HepG2 (cell line): ENCODE data around the gene KLK14. TPM values are rescaled to one million over a fixed set of nuclear protein-coding genes. Genes with fewer than 3 reads are reported as not detected.

Source experiments
- ATAC-seq: fragments of 200-7000 bp; cut with Tn5 transposase; 3 replicates; pipeline ENCODE4 v1.9.1; 2020; ENCODE audit warnings: mild to moderate bottlenecking, moderate library complexity
- BruUV-seq: library from RNA; stranded (reverse); fragments of 400-500 nt; replicated peaks from 2 replicates; lab custom pipeline; 2021; lab: Mats Ljungman, UMichigan
- CTCF ChIA-PET: fragments of 300-600 bp; formaldehyde crosslinking; extraction: SDS; loops from one replicate; lab custom pipeline; 2021; ENCODE audit warnings: low total read pairs, inconsistent platforms, low intra/inter-chr PET ratio; lab: Yijun Ruan, JAX
- POLR2A ChIA-PET: fragments of 350-600 bp; sonication (Branson Sonifier 250); formaldehyde crosslinking; loops from one replicate; lab custom pipeline; 2020; ENCODE audit warnings: antibody characterized with exemption, inconsistent platforms; lab: Yijun Ruan, JAX
- DNase-seq: peaks from one replicate; pipeline ENCODE4 v3.0.0-alpha.2; 2015; ENCODE audit warnings: low spot score
- FAIRE-seq: peaks from 3 replicates; lab custom pipeline; 2011; peaks lifted over from hg19 to GRCh38; lab: Jason Lieb, UNC
- H2AFZ ChIP-seq: one replicate; pipeline ENCODE4 v1.6.1; 2011; ENCODE audit warnings: low read length, inconsistent platforms
- H3K27ac ChIP-seq: fragments of 300-600 bp; 3 replicates; pipeline ENCODE4 v1.8.0; 2011; ENCODE audit warnings: mixed run types, mild to moderate bottlenecking, mixed read lengths, low read length, inconsistent platforms; ENCODE audit not compliant: insufficient read depth; ENCODE audit errors: extremely low read length
- H3K27me3 ChIP-seq, 2 experiments: fragments of 200-600 bp in 1 of 2; 2 replicates in 1 of 2; 3 replicates in 1 of 2; pipeline versions ENCODE4 v1.6.0 to v1.8.0; 2011; ENCODE audit warnings: low read length in 2 of 2, mild to moderate bottlenecking in 2 of 2, moderate library complexity in 2 of 2, inconsistent platforms in 1 of 2; ENCODE audit not compliant: insufficient read depth in 2 of 2, control insufficient read depth in 1 of 2
- H3K36me3 ChIP-seq, 2 experiments: fragments of 200-600 bp in 1 of 2; replicated peaks in 1 of 2; 2 replicates in 1 of 2; 3 replicates in 1 of 2; pipeline versions ENCODE4 v1.5.1 to v1.8.0; 2011; ENCODE audit warnings: low read length in 2 of 2, inconsistent platforms in 1 of 2; ENCODE audit not compliant: insufficient read depth in 2 of 2, control insufficient read depth in 1 of 2
- H3K4me1 ChIP-seq: 2 replicates; pipeline ENCODE4 v1.5.1; 2012; ENCODE audit warnings: low read length, inconsistent platforms; ENCODE audit not compliant: insufficient read depth
- H3K4me2 ChIP-seq: 2 replicates; pipeline ENCODE4 v1.6.0; 2011; ENCODE audit warnings: low read depth, low read length, inconsistent platforms
- H3K4me3 ChIP-seq, 3 experiments: fragments of 200-600 bp in 1 of 3; sonication (generic), shearing (Covaris generic) in 1 of 3; replicated peaks in 1 of 3; 2 replicates each; pipeline ENCODE4 v1.5.1; 2011 to 2016; ENCODE audit warnings: low read length in 3 of 3, inconsistent platforms in 2 of 3, low read depth in 2 of 3, mild to moderate bottlenecking in 2 of 3, control low read depth in 1 of 3, mixed read lengths in 1 of 3; ENCODE audit not compliant: insufficient read depth in 1 of 3
- H3K79me2 ChIP-seq: one replicate; pipeline ENCODE4 v1.6.1; 2011; ENCODE audit warnings: low read length, inconsistent platforms; ENCODE audit not compliant: insufficient read depth
- H3K9ac ChIP-seq: 2 replicates; pipeline ENCODE4 v1.6.0; 2011; ENCODE audit warnings: mild to moderate bottlenecking, low read depth, low read length, inconsistent platforms; ENCODE audit not compliant: insufficient read depth
- H3K9me3 ChIP-seq: 2 replicates; pipeline ENCODE4 v1.5.1; 2012; ENCODE audit warnings: mild to moderate bottlenecking, low read length
- H4K20me1 ChIP-seq: 2 replicates; pipeline ENCODE4 v1.6.0; 2011; ENCODE audit warnings: inconsistent platforms, mild to moderate bottlenecking, low read length, moderate library complexity; ENCODE audit not compliant: insufficient read depth
- BCL6 ChIP-seq: IDR thresholded peaks from 2 replicates; pipeline ENCODE4 v1.6.1; 2016; ENCODE audit warnings: missing genetic modification reagents, missing compliant biosample characterization
- ELK4 ChIP-seq: sonication (generic); formaldehyde crosslinking; IDR thresholded peaks from 2 replicates; pipeline ENCODE4 v1.9.0; 2021; ENCODE audit warnings: missing genetic modification reagents, borderline replicate concordance
- FLYWCH1 ChIP-seq: sonication (generic); formaldehyde crosslinking; IDR thresholded peaks from 2 replicates; pipeline ENCODE4 v1.8.1; 2023; ENCODE audit warnings: mild to moderate bottlenecking, missing genetic modification reagents
- FOXA3 ChIP-seq: IDR thresholded peaks from 2 replicates; pipeline ENCODE4 v1.6.1; 2016; ENCODE audit warnings: missing genetic modification reagents, missing compliant biosample characterization
- HMGXB4 ChIP-seq, 2 experiments: sonication (generic) in 1 of 2; formaldehyde crosslinking in 1 of 2; IDR thresholded peaks; 2 replicates each; pipeline versions ENCODE4 v1.4.0 to v1.6.1; 2018 to 2020; ENCODE audit warnings: missing genetic modification reagents in 2 of 2, borderline replicate concordance in 1 of 2, low read depth in 1 of 2, mild to moderate bottlenecking in 1 of 2, missing biosample characterization in 1 of 2
- MXD4 ChIP-seq: IDR thresholded peaks from 2 replicates; pipeline ENCODE4 v1.6.1; 2016; ENCODE audit warnings: mild to moderate bottlenecking, missing biosample characterization, missing genetic modification reagents
- NR2F1 ChIP-seq, 2 experiments: fragments of 450-650 bp in 1 of 2; formaldehyde crosslinking in 1 of 2; IDR thresholded peaks; 2 replicates each; pipeline versions ENCODE4 v1.5.0 to v1.6.1; 2016 to 2020; ENCODE audit warnings: mild to moderate bottlenecking in 1 of 2, missing compliant biosample characterization in 1 of 2, missing genetic modification reagents in 1 of 2, moderate library complexity in 1 of 2
- RXRA ChIP-seq: sonication (generic); formaldehyde crosslinking; IDR thresholded peaks from 2 replicates; pipeline ENCODE4 v1.5.1; 2020; ENCODE audit warnings: missing genetic modification reagents
- SALL1 ChIP-seq: sonication (generic); formaldehyde crosslinking; IDR thresholded peaks from 2 replicates; pipeline ENCODE4 v1.8.0; 2022; ENCODE audit warnings: mild to moderate bottlenecking, missing genetic modification reagents
- TOPORS ChIP-seq: sonication (generic); formaldehyde crosslinking; IDR thresholded peaks from 2 replicates; pipeline ENCODE4 v1.8.0; 2023; ENCODE audit warnings: mild to moderate bottlenecking, missing genetic modification reagents
- UBTF ChIP-seq: sonication (generic); formaldehyde crosslinking; IDR thresholded peaks from 2 replicates; pipeline ENCODE4 v1.4.0; 2020; ENCODE audit warnings: mild to moderate bottlenecking, missing genetic modification reagents
- ZNF207 ChIP-seq: fragments of 450-650 bp; IDR thresholded peaks from 2 replicates; pipeline ENCODE4 v1.6.1; 2016; ENCODE audit warnings: antibody characterized with exemption, borderline replicate concordance
- ZNF556 ChIP-seq: sonication (generic); formaldehyde crosslinking; IDR thresholded peaks from 2 replicates; pipeline ENCODE4 v1.4.0; 2020; ENCODE audit warnings: mild to moderate bottlenecking, missing genetic modification reagents, borderline replicate concordance
- ZNF670 ChIP-seq: sonication (generic); formaldehyde crosslinking; IDR thresholded peaks from 2 replicates; pipeline ENCODE4 v1.8.0; 2022; ENCODE audit warnings: mild to moderate bottlenecking, missing genetic modification reagents, borderline replicate concordance
- ZNF766 ChIP-seq: sonication (generic); formaldehyde crosslinking; IDR thresholded peaks from 2 replicates; pipeline ENCODE4 v1.5.0; 2020; ENCODE audit warnings: missing genetic modification reagents, borderline replicate concordance
- ZNF768 ChIP-seq: sonication (generic); formaldehyde crosslinking; IDR thresholded peaks from 2 replicates; pipeline ENCODE4 v1.4.0; 2020; ENCODE audit warnings: missing genetic modification reagents
- ZNF775 ChIP-seq: sonication (generic); formaldehyde crosslinking; IDR thresholded peaks from 2 replicates; pipeline ENCODE4 v1.4.0; 2020; ENCODE audit warnings: missing genetic modification reagents, mild to moderate bottlenecking, moderate library complexity, borderline replicate concordance
- ZSCAN5A ChIP-seq: sonication (generic); formaldehyde crosslinking; IDR thresholded peaks from 2 replicates; pipeline ENCODE4 v1.8.0; 2022; ENCODE audit warnings: mild to moderate bottlenecking, missing genetic modification reagents, borderline replicate concordance
- WGBS: methylation state at CpG from one replicate; pipeline ENCODE4 v1.1.6; 2017; ENCODE audit warnings: low lambda C conversion rate; 5-methylcytosine and 5-hydroxymethylcytosine counted together
- in situ Hi-C: cut with HindIII; loops from 2 replicates; pipeline ENCODE4 v1.10.0; 2017; ENCODE audit warnings: low pct_unique_long_range_greater_than_20kb; ENCODE audit not compliant: extremely low pct_ligation_motif_present
- intact Hi-C: fragments of 100-400 bp; cut with micrococcal nuclease; formaldehyde crosslinking; loops from one replicate; pipeline ENCODE4 v1.10.0; 2022; ENCODE audit not compliant: unreplicated experiment
- polyA plus RNA-seq, 8 experiments: library from polyadenylated mRNA; depleted of rRNA in 3 of 8; stranded (reverse) in 7 of 8; unstranded in 1 of 8; fragments of >200 nt; fragmentation: Illumina TruSeq in 4 of 8; extraction: Trizol in 4 of 8; gene quantifications; 2 replicates each; pipeline versions ENCODE4 v1.2.1 to v1.2.3, GENCODE V29; 2011 to 2016; ENCODE audit warnings: low read depth in 4 of 8, missing spikeins in 1 of 8, mixed read lengths in 1 of 8; ENCODE audit not compliant: insufficient read depth in 1 of 8
- total RNA-seq, 5 experiments: library from RNA; depleted of rRNA; stranded (reverse); fragments of >200 nt; fragmentation: Illumina TruSeq; extraction: Trizol; gene quantifications; 2 replicates each; pipeline ENCODE4 v1.2.3, GENCODE V29; 2016; ENCODE audit warnings: low read depth in 1 of 5

Gene KLK14
- total and polyA plus RNA-seq, 2 of the 13 experiments (the other 11 are each of a cell fraction or from before 2014, with no cell fraction given): not detected

- no peak for TF ChIP-seq TOPORS (CRISPR knock-in tag)
Measured at GRCh38 chr19:51119611-51120010, 36.9 kb upstream of the KLK14 start (continued).

- no peak for FAIRE-seq
- peaks cover 2 to 56% of the 10 kb centered on the region in 2 experiments for H3K27me3 ChIP-seq
- 1% methylated on average over 3 of the region's 4 CpGs for WGBS
- no peaks in the 10 kb centered on the region for H3K36me3 ChIP-seq
- ChIA-PET CTCF (no interaction called here), POLR2A (no interaction called here)
- no peaks in the 10 kb centered on the region for H3K79me2 ChIP-seq
- no peak overlapping the region for H3K9ac ChIP-seq
- H3K4me1 ChIP-seq: no peaks in the 10 kb centered on the region
- in situ Hi-C loops: no loop called here
- BruUV-seq: no TSS peak
- H3K27ac ChIP-seq: no peak overlapping the region
- intact Hi-C loops: no loop called here
- no peak overlapping the region for H3K4me3 ChIP-seq
- no peak for ATAC-seq
- no peak overlapping the region for H3K4me2 ChIP-seq
- H4K20me1 ChIP-seq: no peaks in the 10 kb centered on the region
- no peaks in the 10 kb centered on the region for H3K9me3 ChIP-seq
- DNase-seq: no peak
- H2AFZ ChIP-seq: no peak overlapping the region
- TF ChIP-seq ZNF766 (CRISPR knock-in tag) (no peak), ZNF768 (CRISPR knock-in tag) (no peak), HMGXB4 (CRISPR knock-in tag; IDR thresholded peaks at IDR 0.05; ENCODE audit: borderline replicate concordance in 1 of 2, low read depth in 1 of 2) (no peak), UBTF (CRISPR knock-in tag) (no peak), FOXA3 (CRISPR knock-in tag) (no peak), MXD4 (CRISPR knock-in tag) (no peak), ZNF775 (CRISPR knock-in tag) (no peak), ZNF670 (CRISPR knock-in tag) (no peak), ELK4 (CRISPR knock-in tag) (no peak), ZSCAN5A (no peak), SALL1 (CRISPR knock-in tag) (no peak), ZNF556 (CRISPR knock-in tag) (no peak), ZNF207 (no peak), RXRA (CRISPR knock-in tag) (no peak), FLYWCH1 (no peak), BCL6 (no peak), NR2F1 (CRISPR knock-in tag; IDR thresholded peaks at IDR 0.05) (no peak)
Measured at GRCh38 chr19:51119101-51119500, 36.4 kb upstream of the KLK14 start.
